IMR-90 (cell line): ENCODE data around the gene IRAK2. TPM values are rescaled to one million over a fixed set of nuclear protein-coding genes. Genes with fewer than 3 reads are reported as not detected.

ENCODE experiments used
- ATAC-seq: fragments of 200-7000 bp; cut with Tn5 transposase; 2 replicates; pipeline ENCODE4 v1.9.1; 2020; ENCODE audit warnings: low read depth, mild to moderate bottlenecking, moderate library complexity
- BruUV-seq: library from RNA; stranded (reverse); fragments of 400-500 nt; replicated peaks from 2 replicates; lab custom pipeline; 2021; lab: Mats Ljungman, UMichigan
- CTCF ChIA-PET: fragments of 300-600 bp; formaldehyde crosslinking; extraction: SDS; loops from one replicate; lab custom pipeline; 2021; ENCODE audit warnings: antibody characterized with exemption; lab: Yijun Ruan, JAX
- POLR2A ChIA-PET: fragments of 300-600 bp; sonication (Branson Sonifier 250); formaldehyde crosslinking; loops from one replicate; lab custom pipeline; 2022; ENCODE audit warnings: antibody characterized with exemption; ENCODE audit not compliant: unreplicated experiment; lab: Charles Lee
- DNase-seq: peaks from one replicate; pipeline ENCODE4 v3.0.0; 2013
- H2AFZ ChIP-seq: replicated peaks from 2 replicates; pipeline ENCODE3; 2013; ENCODE audit warnings: low read length, mild to moderate bottlenecking; ENCODE audit not compliant: poor library complexity
- H2AK5ac ChIP-seq: 2 replicates; pipeline ENCODE4 v1.6.1; 2013; ENCODE audit warnings: low read depth, low read length, inconsistent platforms
- H2AK9ac ChIP-seq: replicated peaks from 2 replicates; pipeline ENCODE3; 2013; ENCODE audit warnings: mild to moderate bottlenecking, low read depth, low read length, moderate library complexity; ENCODE audit not compliant: poor library complexity
- H2BK120ac ChIP-seq: 2 replicates; pipeline ENCODE4 v1.6.1; 2013; ENCODE audit warnings: low read depth, low read length, inconsistent platforms
- H2BK15ac ChIP-seq: 3 replicates; pipeline ENCODE4 v1.6.1; 2013; ENCODE audit warnings: low read depth, low read length, inconsistent platforms
- H2BK20ac ChIP-seq: 2 replicates; pipeline ENCODE4 v1.6.1; 2013; ENCODE audit warnings: low read depth, mild to moderate bottlenecking, inconsistent platforms, low read length, moderate library complexity
- H2BK5ac ChIP-seq: 2 replicates; pipeline ENCODE4 v1.6.1; 2013; ENCODE audit warnings: mild to moderate bottlenecking, low read depth, low read length, inconsistent platforms; ENCODE audit not compliant: poor library complexity, severe bottlenecking
- H3K14ac ChIP-seq: replicated peaks from 2 replicates; pipeline ENCODE4 v1.6.1; 2013; ENCODE audit warnings: low read depth, low read length, inconsistent platforms
- H3K18ac ChIP-seq: 2 replicates; pipeline ENCODE4 v1.6.1; 2013; ENCODE audit warnings: low read depth, low read length, control low read depth
- H3K23ac ChIP-seq: 2 replicates; pipeline ENCODE4 v1.6.1; 2013; ENCODE audit warnings: low read depth, low read length, inconsistent platforms
- H3K27ac ChIP-seq: 2 replicates; pipeline ENCODE4 v1.5.1; 2013; ENCODE audit warnings: mild to moderate bottlenecking, control low read depth, low read length; ENCODE audit not compliant: insufficient read depth
- H3K27me3 ChIP-seq: 2 replicates; pipeline ENCODE4 v1.6.1; 2013; ENCODE audit warnings: low read length; ENCODE audit not compliant: control insufficient read depth, insufficient read depth
- H3K36me3 ChIP-seq: 2 replicates; pipeline ENCODE4 v1.6.1; 2013; ENCODE audit warnings: low read length, mixed read lengths; ENCODE audit not compliant: control insufficient read depth, insufficient read depth
- H3K4ac ChIP-seq: 2 replicates; pipeline ENCODE4 v1.6.1; 2013; ENCODE audit warnings: low read depth, low read length, inconsistent platforms
- H3K4me1 ChIP-seq: 2 replicates; pipeline ENCODE4 v1.6.1; 2013; ENCODE audit warnings: low read length, mixed read lengths; ENCODE audit not compliant: control insufficient read depth, insufficient read depth
- H3K4me2 ChIP-seq: 2 replicates; pipeline ENCODE4 v1.6.1; 2013; ENCODE audit warnings: low read depth, mild to moderate bottlenecking, control low read depth, low read length, moderate library complexity
- H3K4me3 ChIP-seq: 2 replicates; pipeline ENCODE4 v1.5.1; 2013; ENCODE audit warnings: low read depth, mild to moderate bottlenecking, control low read depth, low read length, moderate library complexity; ENCODE audit not compliant: insufficient read depth
- H3K56ac ChIP-seq: 2 replicates; pipeline ENCODE4 v1.6.1; 2013; ENCODE audit warnings: low read length, inconsistent platforms; ENCODE audit not compliant: insufficient read depth; ENCODE audit errors: extremely low read depth
- H3K79me1 ChIP-seq, 2 experiments: 2 replicates each; pipeline ENCODE4 v1.6.1; 2013; ENCODE audit warnings: low read length in 2 of 2, inconsistent platforms in 1 of 2, low read depth in 1 of 2
- H3K9ac ChIP-seq: 2 replicates; pipeline ENCODE4 v1.6.1; 2013; ENCODE audit warnings: low read depth, low read length, control low read depth
- H3K9me1 ChIP-seq: 2 replicates; pipeline ENCODE4 v1.6.1; 2013; ENCODE audit warnings: low read length, inconsistent platforms; ENCODE audit not compliant: insufficient read depth
- H3K9me3 ChIP-seq: 2 replicates; pipeline ENCODE4 v1.6.1; 2013; ENCODE audit warnings: low read length; ENCODE audit not compliant: control insufficient read depth, insufficient read depth
- H4K20me1 ChIP-seq: 2 replicates; pipeline ENCODE4 v1.6.1; 2013; ENCODE audit warnings: low read length, inconsistent platforms; ENCODE audit not compliant: insufficient read depth
- H4K5ac ChIP-seq: 2 replicates; pipeline ENCODE4 v1.6.1; 2013; ENCODE audit warnings: mild to moderate bottlenecking, low read depth, low read length, control low read depth
- H4K8ac ChIP-seq, 2 experiments: 2 replicates each; pipeline ENCODE4 v1.6.1; 2013; ENCODE audit warnings: low read depth in 2 of 2, low read length in 2 of 2, control low read depth in 1 of 2, inconsistent platforms in 1 of 2
- H4K91ac ChIP-seq: 2 replicates; pipeline ENCODE4 v1.6.1; 2013; ENCODE audit warnings: low read depth, low read length, inconsistent platforms; ENCODE audit not compliant: insufficient read depth
- CEBPB ChIP-seq: IDR thresholded peaks from 2 replicates; pipeline ENCODE4 v1.6.1; 2012; ENCODE audit warnings: low read depth, low read length, improper control_type of control experiment
- CHD1 ChIP-seq: IDR thresholded peaks from 2 replicates; pipeline ENCODE4 v1.6.1; 2012; ENCODE audit warnings: low read depth, low read length, improper control_type of control experiment
- CTCF ChIP-seq: conservative IDR thresholded peaks from 2 replicates; pipeline ENCODE4 v1.5.1; 2012; ENCODE audit warnings: mild to moderate bottlenecking, low read depth, low read length, improper control_type of control experiment
- FOS ChIP-seq: fragments of 150-350 bp; IDR thresholded peaks from 2 replicates; pipeline ENCODE4 v1.6.1; 2016; ENCODE audit warnings: low read depth, low read length
- MAFK ChIP-seq: IDR thresholded peaks from 2 replicates; pipeline ENCODE4 v1.6.1; 2012; ENCODE audit warnings: low read depth, low read length, improper control_type of control experiment
- MAZ ChIP-seq: IDR thresholded peaks from 2 replicates; pipeline ENCODE4 v1.6.1; 2012; ENCODE audit warnings: low read depth, mild to moderate bottlenecking, low read length, improper control_type of control experiment, moderate library complexity, borderline replicate concordance
- MXI1 ChIP-seq: IDR thresholded peaks from 2 replicates; pipeline ENCODE4 v1.6.1; 2012; ENCODE audit warnings: low read depth, mild to moderate bottlenecking, low read length, moderate library complexity, borderline replicate concordance
- NFE2L2 ChIP-seq: fragments of 150-350 bp; IDR thresholded peaks from 2 replicates; pipeline ENCODE4 v1.6.1; 2016; ENCODE audit warnings: low read depth, mild to moderate bottlenecking, low read length
- POLR2A ChIP-seq: IDR thresholded peaks from 2 replicates; pipeline ENCODE4 v1.6.1; 2012; ENCODE audit warnings: mild to moderate bottlenecking, low read depth, low read length
- RAD21 ChIP-seq: IDR thresholded peaks from 2 replicates; pipeline ENCODE4 v1.6.1; 2012; ENCODE audit warnings: low read length, improper control_type of control experiment
- RCOR1 ChIP-seq: IDR thresholded peaks from 2 replicates; pipeline ENCODE4 v1.6.1; 2012; ENCODE audit warnings: mild to moderate bottlenecking, low read length, improper control_type of control experiment; ENCODE audit not compliant: insufficient replicate concordance
- RFX5 ChIP-seq: IDR thresholded peaks from 2 replicates; pipeline ENCODE4 v1.8.0; 2012; ENCODE audit warnings: low read depth, mild to moderate bottlenecking, low read length, moderate library complexity
- SMC3 ChIP-seq: fragments of 150-350 bp; IDR thresholded peaks from 2 replicates; pipeline ENCODE4 v1.6.1; 2016; ENCODE audit warnings: low read depth, mild to moderate bottlenecking, antibody characterized with exemption, low read length, moderate library complexity
- USF2 ChIP-seq: fragments of 150-350 bp; IDR thresholded peaks from 2 replicates; pipeline ENCODE4 v1.6.1; 2017; ENCODE audit warnings: mild to moderate bottlenecking, antibody characterized with exemption, low read length, low read depth
- WGBS, 2 experiments: methylation state at CpG; one replicate each; pipeline versions ENCODE4 v1.1.5 to v1.1.7; 2013; ENCODE audit warnings: missing lambda C conversion rate in 2 of 2; ENCODE audit not compliant: insufficient read length in 1 of 2; ENCODE audit errors: extremely low coverage in 2 of 2; 5-methylcytosine and 5-hydroxymethylcytosine counted together
- dilution Hi-C: fragments of 300-500 bp; cut with HindIII; formaldehyde crosslinking; loops from one replicate; pipeline ENCODE4 v1.14.3; 2018; ENCODE audit warnings: low sequenced_read_pairs; ENCODE audit not compliant: unreplicated experiment
- in situ Hi-C: fragments of 300-500 bp; cut with MboI; formaldehyde crosslinking; loops from 3 replicates; pipeline ENCODE4 v1.14.3; 2019; ENCODE audit warnings: low sequenced_read_pairs, inconsistent platforms, mixed read lengths
- intact Hi-C: fragments of 100-400 bp; cut with micrococcal nuclease; formaldehyde crosslinking; loops from 2 replicates; pipeline ENCODE4 v1.10.0; 2022
- polyA plus RNA-seq, 3 experiments: library from polyadenylated mRNA; depleted of rRNA; stranded (reverse); fragments of >200 nt; gene quantifications; 2 replicates each; pipeline ENCODE4 v1.2.3, GENCODE V29; 2012; ENCODE audit warnings: low replicate concordance in 1 of 3
- total RNA-seq: library from RNA; depleted of rRNA; stranded (reverse); fragments of >200 nt; gene quantifications from 2 replicates; pipeline ENCODE4 v1.2.3, GENCODE V29; 2012
- TF ChIP-seq, protein P1 (sequence below): fragments of 150-350 bp; IDR thresholded peaks from 2 replicates; pipeline ENCODE4 v1.6.1; 2016; ENCODE audit warnings: low read depth, mild to moderate bottlenecking, low read length, moderate library complexity, borderline replicate concordance

Gene IRAK2
- total and polyA plus RNA-seq, 2 of the 4 experiments (the other 2 are of a cell fraction): 6.9 to 8.1 TPM

- H2AFZ ChIP-seq: peak overlapping the region; percentile 97
- H3K56ac ChIP-seq: no peak overlapping the region
- H2BK5ac ChIP-seq: peak overlapping the region; percentile 30
- H4K8ac ChIP-seq: peak overlapping the region; percentile 92 to 97
- H4K5ac ChIP-seq: peak overlapping the region; percentile 77
- H2AK5ac ChIP-seq: peak overlapping the region; percentile 83
- peaks cover 7% of the 10 kb centered on the region; the same call in 1 of the 2 replicates for H3K9me1 ChIP-seq
- no peaks in the 10 kb centered on the region for H3K9me3 ChIP-seq
- H2AK9ac ChIP-seq: no peak overlapping the region
- DNase-seq: no peak
- peak overlapping the region; percentile 45; the same call in 1 of the 2 replicates for H4K91ac ChIP-seq
- ChIA-PET CTCF (interaction anchor here (0.6 kb wide), 1 partner anchor 10 kb away, joined by 5 read pairs; no protein-coding TSS in a partner anchor), POLR2A (no interaction called here)
- no peaks in the 10 kb centered on the region for H3K27me3 ChIP-seq
- H3K18ac ChIP-seq: no peak overlapping the region
- peaks cover 27% of the 10 kb centered on the region for H4K20me1 ChIP-seq
- H3K23ac ChIP-seq: no peak overlapping the region
- peak overlapping the region; percentile 63; the same call in 1 of the 2 replicates for H3K4ac ChIP-seq
- in situ Hi-C loops (no loop called here), intact Hi-C loops (loop anchor here (10.0 kb wide), 1 partner anchor 156 kb away; the partner anchor contains the start of gene EMC3), dilution Hi-C loops (no loop called here)
- peaks cover 7 to 27% of the 10 kb centered on the region in 2 experiments; a peak in 2 of 4 replicates for H3K79me1 ChIP-seq
- no TSS peak for BruUV-seq
- no peak overlapping the region for H2BK20ac ChIP-seq
- H3K4me3 ChIP-seq: no peak overlapping the region
- H2BK15ac ChIP-seq: no peak overlapping the region
- 94% methylated on average over 7 of the region's 23 CpGs; no CpG with 5 or more reads in 1 of the 2 experiments for WGBS, 2 experiments
- H3K14ac ChIP-seq: peak overlapping the region; percentile 46; the same call in 1 of the 2 replicates
- H3K36me3 ChIP-seq: peaks cover 11% of the 10 kb centered on the region
- no peak overlapping the region for H3K4me2 ChIP-seq
- H3K4me1 ChIP-seq: peaks cover 7% of the 10 kb centered on the region
- H2BK120ac ChIP-seq: no peak overlapping the region
- ATAC-seq: no peak
- peak overlapping the region; percentile 25; the same call in 1 of the 2 replicates for H3K27ac ChIP-seq
- H3K9ac ChIP-seq: no peak overlapping the region
- TF ChIP-seq RAD21: no peak
- no peak for TF ChIP-seq POLR2A
- TF ChIP-seq CEBPB: no peak
- no peak for TF ChIP-seq CTCF
- TF ChIP-seq NFE2L2: no peak
- TF ChIP-seq RFX5: no peak
- TF ChIP-seq CHD1: no peak
- no peak for TF ChIP-seq USF2
- TF ChIP-seq MXI1: no peak
- no peak for TF ChIP-seq SMC3
- TF ChIP-seq FOS: no peak
- TF ChIP-seq, protein P1, sequence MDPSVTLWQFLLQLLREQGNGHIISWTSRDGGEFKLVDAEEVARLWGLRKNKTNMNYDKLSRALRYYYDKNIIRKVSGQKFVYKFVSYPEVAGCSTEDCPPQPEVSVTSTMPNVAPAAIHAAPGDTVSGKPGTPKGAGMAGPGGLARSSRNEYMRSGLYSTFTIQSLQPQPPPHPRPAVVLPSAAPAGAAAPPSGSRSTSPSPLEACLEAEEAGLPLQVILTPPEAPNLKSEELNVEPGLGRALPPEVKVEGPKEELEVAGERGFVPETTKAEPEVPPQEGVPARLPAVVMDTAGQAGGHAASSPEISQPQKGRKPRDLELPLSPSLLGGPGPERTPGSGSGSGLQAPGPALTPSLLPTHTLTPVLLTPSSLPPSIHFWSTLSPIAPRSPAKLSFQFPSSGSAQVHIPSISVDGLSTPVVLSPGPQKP: no peak
- no peak for TF ChIP-seq RCOR1
- TF ChIP-seq MAFK: no peak
- no peak for TF ChIP-seq MAZ
Measured at GRCh38 chr3:10140996-10141546, 23.6 kb upstream of the IRAK2 start.
